Measurements from ENCODE around the gene SORCS1.

SORCS1 gene

GRCh38 chr10:106560925-106561640 lies 603.4 kb downstream of the SORCS1 start:
- Histone ChIP-seq H3K9me3 (ENCODE audit: control insufficient read depth in 5 of 5, low read length in 5 of 5) (no peaks in the 10 kb centered on the region), H3K27me3 (ENCODE audit: control insufficient read depth in 5 of 5, insufficient read depth in 4 of 5, low read length in 5 of 5) (no peaks in the 10 kb centered on the region), H3K36me3 (ENCODE audit: control insufficient read depth in 5 of 5, insufficient read depth in 5 of 5, low read length in 5 of 5) (no peaks in the 10 kb centered on the region), H3K9ac (ENCODE audit: low read length in 5 of 5) (no peak overlapping the region), H3K4me3 (ENCODE audit: low read depth in 1 of 5, low read length in 5 of 5) (no peak overlapping the region), H3K27ac (ENCODE audit: low read depth, low read length) (no peak overlapping the region), H3K4me1 (ENCODE audit: control insufficient read depth in 5 of 5, insufficient read depth in 5 of 5, low read length in 5 of 5) (no peaks in the 10 kb centered on the region)

GRCh38 chr10:106559442-106559841 lies 605.1 kb downstream of the SORCS1 start:
- Histone ChIP-seq H3K4me3 (ENCODE audit: low read depth in 1 of 5, low read length in 5 of 5) (no peak overlapping the region), H3K9ac (ENCODE audit: low read length in 5 of 5) (no peak overlapping the region), H3K4me1 (ENCODE audit: control insufficient read depth in 5 of 5, insufficient read depth in 5 of 5, low read length in 5 of 5) (no peaks in the 10 kb centered on the region), H3K27ac (ENCODE audit: low read depth, low read length) (no peak overlapping the region), H3K9me3 (ENCODE audit: control insufficient read depth in 5 of 5, low read length in 5 of 5) (no peaks in the 10 kb centered on the region), H3K27me3 (ENCODE audit: control insufficient read depth in 5 of 5, insufficient read depth in 4 of 5, low read length in 5 of 5) (no peaks in the 10 kb centered on the region), H3K36me3 (ENCODE audit: control insufficient read depth in 5 of 5, insufficient read depth in 5 of 5, low read length in 5 of 5) (no peaks in the 10 kb centered on the region)

GRCh38 chr10:106557951-106558733 lies 606.4 kb downstream of the SORCS1 start:
- Histone ChIP-seq H3K36me3 (ENCODE audit: control insufficient read depth in 5 of 5, insufficient read depth in 5 of 5, low read length in 5 of 5) (no peaks in the 10 kb centered on the region), H3K4me1 (ENCODE audit: control insufficient read depth in 5 of 5, insufficient read depth in 5 of 5, low read length in 5 of 5) (no peaks in the 10 kb centered on the region), H3K27me3 (ENCODE audit: control insufficient read depth in 5 of 5, insufficient read depth in 4 of 5, low read length in 5 of 5) (no peaks in the 10 kb centered on the region), H3K9me3 (ENCODE audit: control insufficient read depth in 5 of 5, low read length in 5 of 5) (no peaks in the 10 kb centered on the region), H3K27ac (ENCODE audit: low read depth, low read length) (no peak overlapping the region), H3K9ac (ENCODE audit: low read length in 5 of 5) (no peak overlapping the region), H3K4me3 (ENCODE audit: low read depth in 1 of 5, low read length in 5 of 5) (no peak overlapping the region)

- H3K27me3 ChIP-seq (ENCODE audit: control insufficient read depth in 5 of 5, insufficient read depth in 4 of 5, low read length in 5 of 5), result no peaks in the 10 kb centered on the region
- no peaks in the 10 kb centered on the region for H3K9me3 ChIP-seq (ENCODE audit: control insufficient read depth in 5 of 5, low read length in 5 of 5)
- no peak overlapping the region for H3K9ac ChIP-seq (ENCODE audit: low read length in 5 of 5)
- H3K27ac ChIP-seq (ENCODE audit: low read depth, low read length), result no peak overlapping the region
- H3K4me3 ChIP-seq (ENCODE audit: low read depth in 1 of 5, low read length in 5 of 5), result no peak overlapping the region
- H3K4me1 ChIP-seq (ENCODE audit: control insufficient read depth in 5 of 5, insufficient read depth in 5 of 5, low read length in 5 of 5), result no peaks in the 10 kb centered on the region
- H3K36me3 ChIP-seq (ENCODE audit: control insufficient read depth in 5 of 5, insufficient read depth in 5 of 5, low read length in 5 of 5), result no peaks in the 10 kb centered on the region
These were observed 607.5 kb downstream of the SORCS1 start for GRCh38 chr10:106557053-106557452.

GRCh38 chr10:106555599-106555998 lies 608.9 kb downstream of the SORCS1 start:
- Histone ChIP-seq H3K36me3 (ENCODE audit: control insufficient read depth in 5 of 5, insufficient read depth in 5 of 5, low read length in 5 of 5) (no peaks in the 10 kb centered on the region), H3K27me3 (ENCODE audit: control insufficient read depth in 5 of 5, insufficient read depth in 4 of 5, low read length in 5 of 5) (no peaks in the 10 kb centered on the region), H3K9me3 (ENCODE audit: control insufficient read depth in 5 of 5, low read length in 5 of 5) (no peaks in the 10 kb centered on the region), H3K4me1 (ENCODE audit: control insufficient read depth in 5 of 5, insufficient read depth in 5 of 5, low read length in 5 of 5) (no peaks in the 10 kb centered on the region), H3K27ac (ENCODE audit: low read depth, low read length) (no peak overlapping the region), H3K9ac (ENCODE audit: low read length in 5 of 5) (no peak overlapping the region), H3K4me3 (ENCODE audit: low read depth in 1 of 5, low read length in 5 of 5) (no peak overlapping the region)

- Histone ChIP-seq H3K27ac (ENCODE audit: low read depth, low read length) (no peak overlapping the region), H3K36me3 (ENCODE audit: control insufficient read depth in 5 of 5, insufficient read depth in 5 of 5, low read length in 5 of 5) (no peaks in the 10 kb centered on the region), H3K9me3 (ENCODE audit: control insufficient read depth in 5 of 5, low read length in 5 of 5) (no peaks in the 10 kb centered on the region), H3K27me3 (ENCODE audit: control insufficient read depth in 5 of 5, insufficient read depth in 4 of 5, low read length in 5 of 5) (no peaks in the 10 kb centered on the region), H3K4me3 (ENCODE audit: low read depth in 1 of 5, low read length in 5 of 5) (no peak overlapping the region), H3K4me1 (ENCODE audit: control insufficient read depth in 5 of 5, insufficient read depth in 5 of 5, low read length in 5 of 5) (no peaks in the 10 kb centered on the region), H3K9ac (ENCODE audit: low read length in 5 of 5) (no peak overlapping the region)
These were observed 612.9 kb downstream of the SORCS1 start for GRCh38 chr10:106551501-106552062.

- H3K4me1 ChIP-seq (ENCODE audit: control insufficient read depth in 5 of 5, insufficient read depth in 5 of 5, low read length in 5 of 5), result no peaks in the 10 kb centered on the region
- H3K27ac ChIP-seq (ENCODE audit: low read depth, low read length), result no peak overlapping the region
- H3K9ac ChIP-seq (ENCODE audit: low read length in 5 of 5), result no peak overlapping the region
- H3K27me3 ChIP-seq (ENCODE audit: control insufficient read depth in 5 of 5, insufficient read depth in 4 of 5, low read length in 5 of 5), result no peaks in the 10 kb centered on the region
- H3K36me3 ChIP-seq (ENCODE audit: control insufficient read depth in 5 of 5, insufficient read depth in 5 of 5, low read length in 5 of 5), result no peaks in the 10 kb centered on the region
- no peak overlapping the region for H3K4me3 ChIP-seq (ENCODE audit: low read depth in 1 of 5, low read length in 5 of 5)
- no peaks in the 10 kb centered on the region for H3K9me3 ChIP-seq (ENCODE audit: control insufficient read depth in 5 of 5, low read length in 5 of 5)
These were observed 615.7 kb downstream of the SORCS1 start for GRCh38 chr10:106548832-106549231.

- no peaks in the 10 kb centered on the region for H3K4me1 ChIP-seq (ENCODE audit: control insufficient read depth in 5 of 5, insufficient read depth in 5 of 5, low read length in 5 of 5)
- H3K9me3 ChIP-seq (ENCODE audit: control insufficient read depth in 5 of 5, low read length in 5 of 5), result no peaks in the 10 kb centered on the region
- H3K36me3 ChIP-seq (ENCODE audit: control insufficient read depth in 5 of 5, insufficient read depth in 5 of 5, low read length in 5 of 5), result no peaks in the 10 kb centered on the region
- no peak overlapping the region for H3K9ac ChIP-seq (ENCODE audit: low read length in 5 of 5)
- H3K4me3 ChIP-seq (ENCODE audit: low read depth in 1 of 5, low read length in 5 of 5), result no peak overlapping the region
- H3K27ac ChIP-seq (ENCODE audit: low read depth, low read length), result no peak overlapping the region
- no peaks in the 10 kb centered on the region for H3K27me3 ChIP-seq (ENCODE audit: control insufficient read depth in 5 of 5, insufficient read depth in 4 of 5, low read length in 5 of 5)
These were observed 617.4 kb downstream of the SORCS1 start for GRCh38 chr10:106547047-106547635.

GRCh38 chr10:106542461-106542860 lies 622.0 kb downstream of the SORCS1 start:
- Histone ChIP-seq H3K4me3 (ENCODE audit: low read depth in 1 of 5, low read length in 5 of 5) (no peak overlapping the region), H3K27me3 (ENCODE audit: control insufficient read depth in 5 of 5, insufficient read depth in 4 of 5, low read length in 5 of 5) (no peaks in the 10 kb centered on the region), H3K4me1 (ENCODE audit: control insufficient read depth in 5 of 5, insufficient read depth in 5 of 5, low read length in 5 of 5) (no peaks in the 10 kb centered on the region), H3K9ac (ENCODE audit: low read length in 5 of 5) (no peak overlapping the region), H3K9me3 (ENCODE audit: control insufficient read depth in 5 of 5, low read length in 5 of 5) (no peaks in the 10 kb centered on the region), H3K36me3 (ENCODE audit: control insufficient read depth in 5 of 5, insufficient read depth in 5 of 5, low read length in 5 of 5) (no peaks in the 10 kb centered on the region), H3K27ac (ENCODE audit: low read depth, low read length) (no peak overlapping the region)

GRCh38 chr10:106540645-106541044 lies 623.9 kb downstream of the SORCS1 start:
- Histone ChIP-seq H3K36me3 (ENCODE audit: control insufficient read depth in 5 of 5, insufficient read depth in 5 of 5, low read length in 5 of 5) (no peaks in the 10 kb centered on the region), H3K27ac (ENCODE audit: low read depth, low read length) (no peak overlapping the region), H3K4me1 (ENCODE audit: control insufficient read depth in 5 of 5, insufficient read depth in 5 of 5, low read length in 5 of 5) (no peaks in the 10 kb centered on the region), H3K9ac (ENCODE audit: low read length in 5 of 5) (no peak overlapping the region), H3K9me3 (ENCODE audit: control insufficient read depth in 5 of 5, low read length in 5 of 5) (no peaks in the 10 kb centered on the region), H3K27me3 (ENCODE audit: control insufficient read depth in 5 of 5, insufficient read depth in 4 of 5, low read length in 5 of 5) (no peaks in the 10 kb centered on the region), H3K4me3 (ENCODE audit: low read depth in 1 of 5, low read length in 5 of 5) (no peak overlapping the region)
